Fibroblast of skin of abdomen (primary cell): ENCODE results near the gene INTS12. TPM values are rescaled to one million over a fixed set of nuclear protein-coding genes. Genes with fewer than 3 reads are reported as not detected.
A peak's percentile ranks its signal among the peaks of the same experiment; 100 is the strongest.
"Not testable (repeated sequence)": the region's sequence is repeated elsewhere in the genome, so short reads cannot be mapped to it uniquely, and the experiment has no call there.

Experiments used
- DNase-seq: peaks from one replicate; pipeline ENCODE4 v3.0.0-alpha.2; 2013
- polyA plus RNA-seq, 2 experiments: library from polyadenylated mRNA; unstranded; fragments of 120-200 nt; gene quantifications; one replicate each; pipeline ENCODE4 v1.2.1, GENCODE V29; 2013; ENCODE audit not compliant: insufficient read length in 2 of 2

INTS12 gene
- 22.7 TPM for polyA plus RNA-seq (2013, experiment 1 of 2; ENCODE audit: insufficient read length)
- polyA plus RNA-seq (2013, experiment 2 of 2; ENCODE audit: insufficient read length), result 22.1 TPM

GRCh38 chr4:105708181-105709080, at the start of gene INTS12, which contains the start of gene GSTCD:
TSS of gene INTS12 (minus strand) at chr4:105708689. CDS start at chr4:105700005, 8,684 bp downstream.
TSS of gene GSTCD (plus strand) at chr4:105708784. CDS start at chr4:105717614, 8,830 bp downstream.
- peak; percentile 92 for DNase-seq

- no peak for DNase-seq
Observed at GRCh38 chr4:105755375-105755774, 46.9 kb upstream of the INTS12 start.

GRCh38 chr4:105753361-105753760, 44.9 kb upstream of the INTS12 start:
- no peak for DNase-seq

- no peak for DNase-seq
Observed at GRCh38 chr4:105751718-105752299, 43.3 kb upstream of the INTS12 start.

GRCh38 chr4:105748222-105748621, 39.7 kb upstream of the INTS12 start:
- no peak for DNase-seq

- peak; percentile 19 for DNase-seq
Observed at GRCh38 chr4:105741548-105741947, 33.1 kb upstream of the INTS12 start.

GRCh38 chr4:105735217-105735616, 26.7 kb upstream of the INTS12 start:
- DNase-seq, result not testable (repeated sequence)

GRCh38 chr4:105729895-105730294, 21.4 kb upstream of the INTS12 start:
- DNase-seq, result not testable (repeated sequence)

GRCh38 chr4:105725623-105726022, 17.1 kb upstream of the INTS12 start:
- DNase-seq, result no peak

GRCh38 chr4:105719204-105719603, 10.7 kb upstream of the INTS12 start:
- no peak for DNase-seq

GRCh38 chr4:105715692-105716278, 7.3 kb upstream of the INTS12 start:
- DNase-seq, result peak; percentile 38

GRCh38 chr4:105714932-105715331, 6.4 kb upstream of the INTS12 start:
- no peak for DNase-seq

GRCh38 chr4:105714071-105714521, 5.6 kb upstream of the INTS12 start:
- DNase-seq, result peak; percentile 26

GRCh38 chr4:105712766-105713165, 4.3 kb upstream of the INTS12 start:
- DNase-seq, result no peak

GRCh38 chr4:105710678-105711077, 2.2 kb upstream of the INTS12 start:
- no peak for DNase-seq

GRCh38 chr4:105710012-105710600, 1.6 kb upstream of the INTS12 start:
- DNase-seq, result no peak

- DNase-seq, result peak; percentile 3
Observed at GRCh38 chr4:105709081-105709450, 577 bp upstream of the INTS12 start.

- no peak for DNase-seq
Observed at GRCh38 chr4:105707782-105708180, 708 bp downstream of the INTS12 start.

GRCh38 chr4:105698607-105699006, 9.9 kb downstream of the INTS12 start:
- DNase-seq, result no peak

- DNase-seq, result not testable (repeated sequence)
Observed at GRCh38 chr4:105695832-105696231, 12.7 kb downstream of the INTS12 start.

- not testable (repeated sequence) for DNase-seq
Observed at GRCh38 chr4:105694812-105695211, 13.7 kb downstream of the INTS12 start.

- DNase-seq, result no peak
Observed at GRCh38 chr4:105686571-105686970, 21.9 kb downstream of the INTS12 start.

GRCh38 chr4:105683038-105683437, 25.5 kb downstream of the INTS12 start:
- no peak for DNase-seq
